Stimulated activated naive CD8-positive, alpha-beta T cell treated with anti-CD3 and anti-CD28 coated beads, Interleukin-15, Interleukin-2, amounts not matched to agents 100 ng/mL and 50 ng/mL, for 24 hours (primary cell): ENCODE measurements around the gene LXN.

Experiments
- H3K27ac Mint-ChIP-seq: one replicate; pipeline ENCODE4 v1.8.0; 2021; ENCODE audit warnings: mild to moderate bottlenecking, mixed read lengths
- H3K27me3 Mint-ChIP-seq: one replicate; pipeline ENCODE4 v1.8.0; 2021; ENCODE audit warnings: mixed read lengths
- H3K36me3 Mint-ChIP-seq: one replicate; pipeline ENCODE4 v1.8.0; 2021; ENCODE audit warnings: low read depth, mixed read lengths
- H3K4me1 Mint-ChIP-seq: one replicate; pipeline ENCODE4 v1.8.0; 2021; ENCODE audit warnings: low read depth, mixed read lengths
- H3K4me3 Mint-ChIP-seq: one replicate; pipeline ENCODE4 v1.8.0; 2021; ENCODE audit warnings: mild to moderate bottlenecking, mixed read lengths
- H3K9me3 Mint-ChIP-seq: one replicate; pipeline ENCODE4 v1.8.0; 2021; ENCODE audit warnings: mixed read lengths

LXN gene, protein sequence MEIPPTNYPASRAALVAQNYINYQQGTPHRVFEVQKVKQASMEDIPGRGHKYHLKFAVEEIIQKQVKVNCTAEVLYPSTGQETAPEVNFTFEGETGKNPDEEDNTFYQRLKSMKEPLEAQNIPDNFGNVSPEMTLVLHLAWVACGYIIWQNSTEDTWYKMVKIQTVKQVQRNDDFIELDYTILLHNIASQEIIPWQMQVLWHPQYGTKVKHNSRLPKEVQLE

DNA sequence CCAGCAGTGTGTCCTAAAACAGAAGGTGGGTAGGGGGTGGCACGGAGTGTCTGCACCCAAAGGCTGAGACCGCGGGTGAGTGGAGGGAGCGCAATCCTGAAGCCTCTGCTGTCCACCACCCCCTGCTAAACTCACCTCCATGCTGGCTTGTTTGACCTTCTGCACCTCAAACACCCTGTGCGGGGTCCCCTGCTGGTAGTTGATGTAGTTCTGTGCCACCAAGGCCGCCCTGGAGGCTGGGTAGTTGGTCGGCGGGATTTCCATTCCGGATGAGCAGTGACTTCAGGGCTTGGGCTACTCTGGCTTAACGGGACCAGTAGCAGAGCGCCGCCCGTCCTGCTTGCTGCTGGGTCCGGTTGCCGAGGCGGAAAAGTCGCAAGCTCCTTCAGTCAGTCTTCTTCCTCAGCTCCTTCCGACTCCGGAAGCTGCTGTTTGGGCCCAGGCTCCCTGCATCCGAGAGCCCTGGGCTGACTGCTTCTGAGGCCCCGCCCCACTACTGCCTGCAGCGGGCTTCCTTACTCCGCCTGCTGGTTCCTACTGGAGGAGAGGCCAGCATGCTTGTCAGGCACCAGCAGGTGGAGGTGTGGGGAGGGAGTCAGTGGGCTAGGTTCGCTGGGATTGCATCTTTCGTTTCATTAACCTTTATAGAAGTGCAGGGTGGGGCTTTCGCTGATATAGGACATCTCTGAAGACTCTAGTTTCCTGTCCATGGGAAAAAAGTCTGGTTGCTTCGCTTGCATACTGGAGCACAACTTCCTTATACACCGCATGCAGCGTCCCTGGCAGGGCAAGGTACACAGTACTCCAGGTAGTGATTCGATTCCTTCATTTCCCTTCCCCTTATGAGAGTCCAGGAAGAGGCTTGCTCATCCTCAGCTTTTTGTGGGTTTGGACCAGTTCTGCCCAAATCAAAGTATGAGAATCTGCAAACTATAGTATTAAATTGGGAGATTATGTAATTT lies at the start of gene LXN:
Gene LXN (minus strand): TSS at position 434 of the 962 bp plus-strand sequence. CDS start 170 bp downstream, at position 264.
- peak within 1 kb of the TSS; percentile 84 for H3K4me3 Mint-ChIP-seq
- no peaks in the 10 kb centered on the region for H3K27me3 Mint-ChIP-seq
- peaks cover 30% of the 10 kb centered on the region for H3K4me1 Mint-ChIP-seq
- peak within 1 kb of the TSS; percentile 79 for H3K27ac Mint-ChIP-seq
- no peaks in the 10 kb centered on the region for H3K9me3 Mint-ChIP-seq
- H3K36me3 Mint-ChIP-seq: peaks cover 67% of the 10 kb centered on the region

DNA sequence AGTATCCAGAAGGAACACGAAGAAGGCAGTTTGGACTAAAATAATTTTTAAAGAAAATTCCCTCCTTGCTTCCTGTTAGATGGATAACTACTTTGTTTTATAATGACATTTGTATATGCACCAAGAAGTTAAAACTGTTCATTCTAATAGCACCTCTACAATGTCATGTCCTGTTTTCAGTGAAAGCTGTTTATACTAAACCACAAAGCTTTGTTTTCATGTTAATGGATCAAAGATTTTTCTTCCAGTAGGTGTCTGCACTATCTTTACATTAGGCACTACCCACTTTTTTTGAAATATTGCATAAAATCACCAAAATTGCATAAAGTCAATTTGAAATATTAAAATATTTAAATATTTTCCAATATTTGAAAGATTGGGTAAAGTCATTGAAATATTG lies 49.7 kb upstream of the LXN start:
- Mint-ChIP-seq H3K27me3 (no peaks in the 10 kb centered on the region), H3K4me1 (peaks cover 58% of the 10 kb centered on the region), H3K27ac (no peak overlapping the region), H3K36me3 (peaks cover 19% of the 10 kb centered on the region), H3K4me3 (no peak overlapping the region), H3K9me3 (no peaks in the 10 kb centered on the region)

DNA sequence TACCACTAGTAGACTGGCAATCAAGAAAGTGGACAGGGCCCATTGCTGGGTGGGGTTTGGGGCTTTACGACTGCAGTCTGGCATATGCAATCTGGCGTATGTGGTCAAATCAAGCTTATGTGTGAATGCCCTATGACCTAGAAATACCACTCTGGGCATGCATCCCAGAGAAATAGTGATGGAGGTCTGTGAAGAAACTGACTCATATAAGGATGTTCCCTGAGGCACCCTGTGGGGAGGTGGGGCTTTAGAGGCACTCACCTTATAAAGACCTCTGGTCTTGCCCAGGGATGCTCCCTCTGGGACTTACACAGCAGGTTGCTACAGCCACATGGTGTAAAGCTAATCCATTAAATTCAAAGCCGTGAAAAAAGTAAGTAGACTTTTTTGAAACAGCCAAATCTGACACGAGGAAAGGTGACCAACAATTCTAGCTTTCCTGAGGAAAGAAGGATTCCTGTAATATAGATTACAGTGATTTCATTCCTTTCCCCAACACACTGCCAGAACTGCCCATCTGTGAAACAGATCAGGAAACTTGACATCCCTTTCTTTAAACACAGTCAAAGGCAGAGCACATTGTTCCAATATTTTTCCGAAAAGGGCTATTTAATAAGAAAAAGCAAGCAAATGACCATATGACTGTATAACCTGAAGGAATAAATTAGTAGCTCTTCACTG lies 46.2 kb upstream of the LXN start:
- Mint-ChIP-seq H3K9me3 (no peaks in the 10 kb centered on the region), H3K4me1 (peaks cover 46% of the 10 kb centered on the region), H3K36me3 (peaks cover 27% of the 10 kb centered on the region), H3K4me3 (no peak overlapping the region), H3K27ac (no peak overlapping the region), H3K27me3 (no peaks in the 10 kb centered on the region)

GRCh38 chr3:158717576-158717975 lies 45.1 kb upstream of the LXN start:
- H3K27ac Mint-ChIP-seq: no peak overlapping the region
- no peak overlapping the region for H3K4me3 Mint-ChIP-seq
- no peaks in the 10 kb centered on the region for H3K9me3 Mint-ChIP-seq
- peaks cover 32% of the 10 kb centered on the region for H3K36me3 Mint-ChIP-seq
- no peaks in the 10 kb centered on the region for H3K27me3 Mint-ChIP-seq
- H3K4me1 Mint-ChIP-seq: peaks cover 47% of the 10 kb centered on the region

- Mint-ChIP-seq H3K4me1 (peaks cover 33% of the 10 kb centered on the region), H3K27me3 (no peaks in the 10 kb centered on the region), H3K4me3 (no peak overlapping the region), H3K9me3 (no peaks in the 10 kb centered on the region), H3K36me3 (peaks cover 58% of the 10 kb centered on the region), H3K27ac (peak overlapping the region; percentile 61)
Observed at GRCh38 chr3:158713094-158713499, 40.6 kb upstream of the LXN start.

DNA sequence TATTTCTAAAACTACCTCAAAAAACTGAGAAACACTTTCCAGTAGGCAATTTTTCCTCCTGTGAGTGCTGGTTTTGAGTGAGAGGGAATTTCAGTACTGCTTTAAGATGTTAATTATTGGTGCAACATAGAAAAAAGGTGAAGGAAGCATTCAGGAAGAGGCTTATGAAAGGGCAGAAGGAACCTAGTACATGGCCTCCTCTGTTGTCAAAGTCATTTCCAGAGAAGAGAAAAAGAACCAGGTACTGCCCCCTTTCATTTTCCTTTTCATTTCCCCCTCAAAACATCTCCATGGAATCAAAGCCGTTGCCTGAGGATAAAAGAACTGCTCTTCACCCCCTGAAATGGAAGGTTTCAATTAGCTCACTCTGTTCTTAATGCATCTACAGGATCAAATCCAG lies 40.0 kb upstream of the LXN start:
- H3K36me3 Mint-ChIP-seq: peaks cover 64% of the 10 kb centered on the region
- H3K27me3 Mint-ChIP-seq: no peaks in the 10 kb centered on the region
- H3K4me1 Mint-ChIP-seq: peaks cover 33% of the 10 kb centered on the region
- no peak overlapping the region for H3K4me3 Mint-ChIP-seq
- no peak overlapping the region for H3K27ac Mint-ChIP-seq
- no peaks in the 10 kb centered on the region for H3K9me3 Mint-ChIP-seq

DNA sequence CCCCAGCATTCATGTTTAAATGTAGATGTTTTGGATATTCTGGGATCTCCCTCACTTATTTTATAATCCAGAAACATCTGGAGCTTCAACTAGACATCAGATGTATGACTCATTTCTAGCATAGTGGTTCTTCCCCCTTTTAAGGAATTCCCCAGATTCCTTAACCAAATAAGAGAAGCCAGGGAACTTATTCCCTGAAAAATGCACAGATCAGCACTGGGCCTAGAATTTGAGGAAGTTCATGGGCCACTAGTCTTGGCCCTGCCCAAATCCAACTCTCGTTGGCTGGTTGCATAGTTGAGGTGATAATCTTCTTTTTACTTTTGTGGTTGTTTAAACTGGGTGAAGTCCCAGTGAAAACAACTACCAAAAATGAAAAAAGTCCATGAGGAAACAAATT lies 39.4 kb upstream of the LXN start:
- H3K27me3 Mint-ChIP-seq: no peaks in the 10 kb centered on the region

GRCh38 chr3:158710601-158711000 lies 38.2 kb upstream of the LXN start:
- peaks cover 70% of the 10 kb centered on the region for H3K36me3 Mint-ChIP-seq
- H3K9me3 Mint-ChIP-seq: no peaks in the 10 kb centered on the region
- no peaks in the 10 kb centered on the region for H3K27me3 Mint-ChIP-seq
- peaks cover 29% of the 10 kb centered on the region for H3K4me1 Mint-ChIP-seq
- H3K27ac Mint-ChIP-seq: no peak overlapping the region
- no peak overlapping the region for H3K4me3 Mint-ChIP-seq

More for the DNA sequence above, 39.4 kb upstream of the LXN start:
- no peaks in the 10 kb centered on the region for H3K9me3 Mint-ChIP-seq
- H3K4me3 Mint-ChIP-seq: no peak overlapping the region
- H3K4me1 Mint-ChIP-seq: peaks cover 29% of the 10 kb centered on the region
- H3K36me3 Mint-ChIP-seq: peaks cover 63% of the 10 kb centered on the region
- no peak overlapping the region for H3K27ac Mint-ChIP-seq

DNA sequence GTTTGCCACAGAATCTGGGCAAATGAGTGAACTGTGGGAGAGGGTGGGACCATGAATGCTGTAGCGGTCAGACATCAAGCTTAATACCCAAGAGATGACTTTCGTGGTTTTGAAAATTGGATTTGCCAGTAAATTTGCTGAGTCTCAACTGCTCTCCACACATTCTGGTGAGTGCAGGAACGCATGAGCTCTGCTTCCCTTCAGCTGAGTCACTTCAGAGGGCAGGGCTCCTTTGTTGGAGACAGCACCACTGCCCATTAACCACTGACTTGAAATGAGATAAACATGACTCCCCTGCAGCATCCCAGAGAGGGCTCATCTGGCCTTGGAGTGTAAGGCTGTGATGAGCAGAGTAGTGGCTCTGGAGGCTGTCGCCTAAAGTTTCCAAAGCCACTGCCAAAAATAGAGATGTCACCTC lies 37.2 kb upstream of the LXN start:
- Mint-ChIP-seq H3K36me3 (peaks cover 71% of the 10 kb centered on the region), H3K27ac (no peak overlapping the region), H3K27me3 (no peaks in the 10 kb centered on the region), H3K9me3 (no peaks in the 10 kb centered on the region), H3K4me3 (no peak overlapping the region), H3K4me1 (peaks cover 29% of the 10 kb centered on the region)

DNA sequence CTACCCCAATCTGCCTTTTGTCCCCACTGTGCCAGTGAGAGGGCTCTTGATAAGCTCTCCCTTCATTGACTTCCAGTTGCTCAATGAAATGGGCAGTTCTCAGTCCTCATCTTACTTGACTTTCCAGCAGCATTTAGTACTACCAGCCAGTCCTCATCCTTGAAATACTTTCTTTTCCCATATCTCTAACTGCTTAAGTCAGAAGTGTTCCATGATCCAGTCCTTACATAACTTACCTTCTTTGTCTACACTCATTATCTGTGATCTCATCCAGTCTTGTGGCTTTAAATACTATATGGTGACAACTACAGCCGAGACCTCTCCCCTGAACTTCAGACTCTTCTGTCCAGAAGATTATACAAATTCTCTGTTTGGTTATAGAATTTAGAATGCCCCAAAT lies 31.1 kb upstream of the LXN start:
- H3K9me3 Mint-ChIP-seq: no peaks in the 10 kb centered on the region
- peaks cover 64% of the 10 kb centered on the region for H3K36me3 Mint-ChIP-seq
- H3K27ac Mint-ChIP-seq: no peak overlapping the region

DNA sequence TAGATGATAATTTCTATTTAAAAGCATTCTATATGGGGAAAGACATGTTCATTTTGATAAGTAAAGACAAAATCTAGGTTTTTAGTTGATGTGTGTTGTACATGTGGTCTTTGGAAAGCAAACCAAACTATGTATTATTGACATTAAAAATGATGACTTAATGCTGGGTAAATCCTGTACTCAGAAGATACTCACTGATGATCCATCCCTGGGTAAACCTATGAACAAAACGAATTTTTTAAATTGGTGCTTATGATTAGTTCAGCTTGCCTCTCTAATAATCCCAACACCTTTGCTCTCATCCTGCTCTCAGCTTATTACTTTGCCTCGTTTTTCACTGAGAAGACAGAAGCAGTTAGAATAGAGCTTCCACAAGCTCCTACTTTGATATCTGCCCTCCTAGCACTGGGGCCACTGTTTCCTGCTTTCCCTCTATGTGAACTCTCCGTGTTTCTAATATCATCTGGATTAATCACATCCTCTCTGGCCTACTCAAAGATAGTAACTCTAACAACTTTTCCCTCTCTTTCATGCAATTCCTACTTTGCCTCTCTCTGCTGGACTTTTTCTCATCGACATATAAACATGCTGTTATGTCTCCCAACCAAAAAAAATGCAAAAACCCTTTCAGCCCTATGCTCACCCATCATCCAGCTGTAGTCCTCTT lies 30.5 kb upstream of the LXN start:
- Mint-ChIP-seq H3K27ac (no peak overlapping the region), H3K27me3 (no peaks in the 10 kb centered on the region), H3K4me1 (no peaks in the 10 kb centered on the region), H3K9me3 (no peaks in the 10 kb centered on the region), H3K4me3 (no peak overlapping the region), H3K36me3 (peaks cover 64% of the 10 kb centered on the region)

More for the DNA sequence above, 31.1 kb upstream of the LXN start:
- no peaks in the 10 kb centered on the region for H3K27me3 Mint-ChIP-seq
- no peak overlapping the region for H3K4me3 Mint-ChIP-seq
- H3K4me1 Mint-ChIP-seq: no peaks in the 10 kb centered on the region

DNA sequence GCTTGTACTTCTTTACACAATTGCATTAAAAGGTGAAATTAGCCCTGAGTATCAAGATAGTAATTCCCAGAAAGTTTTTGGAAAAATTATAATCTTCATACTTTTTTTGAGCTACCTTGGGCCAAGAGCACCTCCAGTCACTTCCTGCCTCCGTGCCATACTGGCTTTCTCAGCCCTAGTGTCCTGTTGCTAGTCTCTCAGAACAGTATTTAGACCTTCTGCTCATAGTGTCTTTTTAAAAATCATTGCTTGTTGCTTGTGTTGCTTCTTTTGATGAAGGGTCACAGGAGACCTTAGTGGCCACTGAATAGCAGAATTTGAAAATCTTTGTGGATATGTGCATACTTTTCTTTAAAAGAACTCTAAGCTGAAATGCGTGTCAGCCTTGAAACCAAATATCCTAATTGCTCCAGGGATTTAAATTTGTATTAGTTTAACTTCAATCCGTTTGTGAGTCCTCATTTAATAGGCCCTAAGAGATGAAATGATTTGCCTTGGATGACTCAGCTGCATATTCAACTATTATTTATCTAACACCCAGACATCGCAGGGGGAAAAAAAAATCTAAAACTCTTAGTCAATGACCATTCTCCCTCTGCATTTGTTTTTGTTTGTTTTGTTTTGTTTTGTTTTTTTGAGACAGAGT lies 29.1 kb upstream of the LXN start:
- no peak overlapping the region for H3K4me3 Mint-ChIP-seq
- H3K9me3 Mint-ChIP-seq: no peaks in the 10 kb centered on the region
- H3K4me1 Mint-ChIP-seq: no peaks in the 10 kb centered on the region
- H3K27ac Mint-ChIP-seq: no peak overlapping the region
- peaks cover 57% of the 10 kb centered on the region for H3K36me3 Mint-ChIP-seq
- no peaks in the 10 kb centered on the region for H3K27me3 Mint-ChIP-seq

DNA sequence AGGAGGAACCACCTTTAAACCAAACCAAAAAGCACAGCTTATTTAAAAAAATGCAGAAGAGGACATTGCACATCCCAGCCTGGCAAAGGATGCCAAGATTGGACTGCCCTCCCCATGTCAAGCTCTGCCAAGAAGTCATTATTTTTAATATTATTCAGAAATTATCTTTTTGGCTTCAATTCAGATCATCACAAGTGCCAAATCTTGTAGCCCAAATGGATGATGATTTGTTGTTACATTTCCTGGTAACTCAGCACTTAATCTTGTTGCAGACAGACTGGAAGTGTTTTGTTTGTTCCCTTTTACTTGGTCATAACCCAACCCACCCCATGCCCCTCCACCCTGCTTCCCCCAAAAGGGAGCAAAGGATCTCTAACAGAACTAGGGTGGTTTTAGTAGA lies 28.1 kb upstream of the LXN start:
- Mint-ChIP-seq H3K27ac (no peak overlapping the region), H3K4me3 (no peak overlapping the region), H3K4me1 (no peaks in the 10 kb centered on the region), H3K36me3 (peaks cover 51% of the 10 kb centered on the region), H3K9me3 (no peaks in the 10 kb centered on the region), H3K27me3 (no peaks in the 10 kb centered on the region)

DNA sequence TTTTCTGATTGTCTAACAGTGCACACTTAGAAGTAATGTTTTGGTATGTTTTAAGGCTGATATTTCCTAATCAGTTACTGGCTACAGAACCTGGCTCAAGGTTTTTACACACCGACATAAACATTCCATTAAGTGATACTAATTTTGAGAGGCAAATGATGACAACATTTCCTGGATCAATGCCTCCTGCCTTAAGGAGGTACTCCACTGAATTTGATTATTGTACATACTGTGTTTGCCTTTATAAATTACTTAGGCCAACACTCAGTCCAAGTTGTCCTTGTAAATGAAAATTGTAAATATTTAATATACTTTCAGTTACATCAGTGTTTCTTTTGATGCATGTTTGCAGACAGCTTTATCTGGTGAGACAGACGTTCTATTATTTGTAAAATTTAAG lies 24.2 kb upstream of the LXN start:
- no peak overlapping the region for H3K27ac Mint-ChIP-seq
- peaks cover 46% of the 10 kb centered on the region for H3K36me3 Mint-ChIP-seq
- no peak overlapping the region for H3K4me3 Mint-ChIP-seq
- H3K4me1 Mint-ChIP-seq: no peaks in the 10 kb centered on the region
- H3K27me3 Mint-ChIP-seq: no peaks in the 10 kb centered on the region
- no peaks in the 10 kb centered on the region for H3K9me3 Mint-ChIP-seq
